Skeletal muscle satellite cell (primary cell): ENCODE measurements around the gene PPP1R1B.

Source experiments
- H3K27me3 ChIP-seq: 2 replicates; pipeline ENCODE4 v1.7.0; 2013; ENCODE audit warnings: low read length; ENCODE audit not compliant: control insufficient read depth, insufficient read depth
- H3K36me3 ChIP-seq: 2 replicates; pipeline ENCODE4 v1.7.0; 2013; ENCODE audit warnings: mild to moderate bottlenecking, control low read depth, low read length; ENCODE audit not compliant: insufficient read depth
- H3K4me1 ChIP-seq: 2 replicates; pipeline ENCODE4 v1.7.0; 2013; ENCODE audit warnings: low read length; ENCODE audit not compliant: control insufficient read depth, insufficient read depth
- H3K4me2 ChIP-seq: 2 replicates; pipeline ENCODE4 v1.7.0; 2013; ENCODE audit warnings: mild to moderate bottlenecking, low read length
- H3K4me3 ChIP-seq: 2 replicates; pipeline ENCODE4 v1.7.0; 2013; ENCODE audit warnings: low read length
- H3K9ac ChIP-seq: 2 replicates; pipeline ENCODE4 v1.7.0; 2013; ENCODE audit warnings: mild to moderate bottlenecking, low read depth, low read length, moderate library complexity
- H3K9me3 ChIP-seq: replicated peaks from 2 replicates; pipeline ENCODE4 v1.7.0; 2013; ENCODE audit warnings: mild to moderate bottlenecking, control low read depth, low read length

PPP1R1B gene

DNA sequence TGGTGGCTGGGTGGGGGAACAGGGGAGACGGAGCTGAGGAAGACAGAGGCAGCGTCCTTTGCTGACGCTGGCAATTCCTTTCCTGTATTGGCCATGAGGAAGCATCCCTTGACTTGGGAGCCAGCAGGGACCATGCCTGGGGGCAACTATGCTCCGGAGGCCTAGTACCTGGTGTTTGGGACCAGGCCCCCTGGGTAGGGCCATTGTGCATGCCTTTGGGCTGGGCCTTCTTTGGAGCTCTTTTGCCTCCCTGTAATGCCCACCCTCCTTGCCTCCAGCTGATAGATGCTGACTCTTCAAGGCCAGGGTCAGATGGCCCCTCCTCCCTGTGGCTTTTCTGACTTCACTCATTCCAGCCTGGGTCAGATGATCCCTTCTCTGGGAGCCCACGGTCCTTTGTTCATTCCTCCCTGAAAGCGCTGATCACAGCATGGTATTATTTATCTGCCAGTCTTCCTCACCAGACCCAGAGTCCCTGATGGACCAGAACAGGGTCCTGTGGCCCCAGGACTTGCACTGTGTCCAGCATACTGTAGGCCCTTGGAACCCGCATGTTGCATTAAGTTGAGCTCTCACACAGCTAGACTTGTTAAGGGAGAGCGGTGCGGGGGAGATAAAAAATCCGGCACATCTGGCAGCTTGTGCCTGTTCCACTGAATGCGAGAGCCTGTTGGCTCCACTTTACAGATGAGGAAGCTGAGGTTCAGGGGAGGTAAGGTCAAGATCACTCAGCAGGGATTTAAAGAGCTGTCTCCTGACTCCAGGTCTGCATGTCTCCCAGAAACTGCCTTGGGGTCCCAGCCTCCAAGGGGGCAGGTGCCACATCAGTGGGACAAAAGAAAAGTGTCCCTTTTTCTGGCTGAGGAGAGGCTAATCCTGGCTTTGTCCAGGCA lies 13.1 kb downstream of the PPP1R1B start:
- H3K4me2 ChIP-seq, result no peak overlapping the region
- no peaks in the 10 kb centered on the region for H3K9me3 ChIP-seq
- H3K36me3 ChIP-seq, result no peaks in the 10 kb centered on the region
- H3K4me1 ChIP-seq, result peaks cover 44% of the 10 kb centered on the region
- H3K4me3 ChIP-seq, result no peak overlapping the region
- no peaks in the 10 kb centered on the region for H3K27me3 ChIP-seq
- H3K9ac ChIP-seq, result no peak overlapping the region

DNA sequence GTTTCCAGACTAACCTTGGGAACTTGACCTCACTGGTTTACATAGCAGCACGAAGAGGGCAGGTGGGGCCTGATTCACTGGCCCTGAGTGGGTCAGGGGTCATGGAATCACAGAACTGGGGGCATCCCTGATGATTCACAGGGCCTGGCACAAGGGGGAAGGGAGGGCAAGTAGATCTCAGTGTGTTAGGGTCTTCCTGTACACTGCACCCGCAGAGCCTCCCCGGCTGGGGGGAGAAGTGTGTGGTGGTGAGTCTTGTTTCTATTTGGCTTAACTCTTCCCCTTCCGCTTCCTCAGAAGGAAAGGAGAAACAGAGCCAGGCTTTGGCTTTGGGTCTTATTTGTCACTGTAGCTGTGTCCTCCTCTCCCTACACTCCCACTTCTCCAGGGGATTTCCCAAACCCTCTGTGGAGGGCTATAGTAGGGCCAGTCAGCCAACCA lies 13.9 kb downstream of the PPP1R1B start:
- Histone ChIP-seq H3K4me2 (no peak overlapping the region), H3K9me3 (no peaks in the 10 kb centered on the region), H3K4me1 (peaks cover 44% of the 10 kb centered on the region), H3K9ac (no peak overlapping the region), H3K27me3 (no peaks in the 10 kb centered on the region), H3K36me3 (no peaks in the 10 kb centered on the region), H3K4me3 (no peak overlapping the region)

DNA sequence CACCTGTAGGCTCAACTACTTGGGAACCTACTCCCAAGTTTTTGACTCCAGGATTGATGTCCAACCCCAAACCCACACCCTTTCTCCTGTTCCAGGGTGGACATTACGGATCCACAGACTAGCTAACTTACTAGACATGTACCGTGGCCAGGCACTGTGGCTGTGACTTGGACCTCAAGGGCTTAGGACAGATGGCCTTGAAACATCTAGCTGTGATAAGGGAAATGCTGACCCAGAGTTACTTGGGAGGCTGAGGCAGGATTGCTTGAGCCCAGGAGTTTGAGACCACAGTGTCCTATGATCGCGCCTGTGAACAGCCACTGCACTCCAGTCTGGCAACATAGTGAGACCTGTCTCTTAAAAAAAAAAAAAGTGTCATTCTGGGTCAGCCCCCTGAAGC lies 14.3 kb downstream of the PPP1R1B start:
- Histone ChIP-seq H3K9me3 (no peaks in the 10 kb centered on the region), H3K27me3 (no peaks in the 10 kb centered on the region), H3K4me3 (no peak overlapping the region), H3K4me1 (peaks cover 43% of the 10 kb centered on the region), H3K9ac (no peak overlapping the region), H3K36me3 (no peaks in the 10 kb centered on the region), H3K4me2 (no peak overlapping the region)

DNA sequence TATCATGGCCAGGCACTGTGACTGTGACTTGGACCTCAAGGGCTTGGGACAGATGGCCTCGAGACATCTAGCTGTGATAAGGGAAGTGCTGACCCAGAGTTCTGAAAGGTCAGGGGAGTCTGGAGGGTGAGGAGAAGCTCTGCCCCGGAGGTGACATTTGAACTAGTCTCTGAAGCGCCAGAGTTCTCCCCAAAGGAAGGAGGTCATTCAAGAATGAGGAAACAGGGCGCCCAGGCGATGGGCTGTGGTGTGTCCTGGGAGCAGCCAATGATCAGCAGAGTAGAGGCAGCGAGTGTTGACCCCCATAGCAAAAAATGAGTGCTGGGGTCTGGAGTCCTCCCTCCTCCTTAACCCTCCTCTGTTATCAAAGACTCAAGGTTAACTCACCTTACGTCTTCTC lies 15.1 kb downstream of the PPP1R1B start:
- H3K9me3 ChIP-seq, result no peaks in the 10 kb centered on the region
- H3K9ac ChIP-seq, result no peak overlapping the region
- no peaks in the 10 kb centered on the region for H3K36me3 ChIP-seq
- no peaks in the 10 kb centered on the region for H3K27me3 ChIP-seq
- H3K4me3 ChIP-seq, result no peak overlapping the region
- peaks cover 36% of the 10 kb centered on the region for H3K4me1 ChIP-seq
- H3K4me2 ChIP-seq, result no peak overlapping the region

DNA sequence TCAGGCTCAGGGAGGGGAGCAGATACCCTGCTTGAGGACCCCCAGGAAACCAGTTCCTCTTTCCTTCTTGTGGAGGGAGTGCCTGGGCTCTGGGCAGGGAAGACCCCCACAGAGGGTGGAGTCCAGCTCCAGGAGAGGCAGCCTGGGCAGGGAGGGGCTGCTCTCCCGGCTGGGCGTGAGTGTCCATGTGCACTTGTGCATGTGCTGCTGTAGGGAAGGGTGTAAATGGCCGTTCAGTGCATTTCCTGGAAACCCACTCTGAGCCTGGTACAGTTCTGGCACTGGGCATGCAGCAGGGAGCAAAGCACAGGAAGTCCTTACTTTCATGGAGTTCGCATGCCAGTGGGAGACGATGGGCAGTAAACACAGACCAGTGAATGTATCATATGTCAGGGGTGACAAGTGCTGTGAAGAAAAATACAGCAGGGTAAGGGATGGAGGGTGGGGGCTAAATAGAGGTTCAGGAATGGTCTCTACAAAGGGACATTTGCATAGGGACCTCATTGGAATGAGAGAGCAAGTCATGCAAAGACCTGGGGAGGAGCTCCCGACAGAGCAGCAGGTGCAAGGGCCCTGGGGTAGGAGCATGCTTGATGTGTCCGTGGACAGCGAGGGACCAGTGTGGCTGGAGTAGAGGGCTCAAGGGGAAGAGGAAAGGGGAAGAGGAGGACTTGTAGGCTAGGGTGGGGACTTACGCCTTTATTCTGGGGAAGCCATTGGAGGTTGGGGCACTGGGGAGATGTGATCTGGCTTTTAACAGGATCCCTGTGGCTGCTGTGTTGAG lies 15.7 kb downstream of the PPP1R1B start:
- peaks cover 36% of the 10 kb centered on the region for H3K4me1 ChIP-seq

DNA sequence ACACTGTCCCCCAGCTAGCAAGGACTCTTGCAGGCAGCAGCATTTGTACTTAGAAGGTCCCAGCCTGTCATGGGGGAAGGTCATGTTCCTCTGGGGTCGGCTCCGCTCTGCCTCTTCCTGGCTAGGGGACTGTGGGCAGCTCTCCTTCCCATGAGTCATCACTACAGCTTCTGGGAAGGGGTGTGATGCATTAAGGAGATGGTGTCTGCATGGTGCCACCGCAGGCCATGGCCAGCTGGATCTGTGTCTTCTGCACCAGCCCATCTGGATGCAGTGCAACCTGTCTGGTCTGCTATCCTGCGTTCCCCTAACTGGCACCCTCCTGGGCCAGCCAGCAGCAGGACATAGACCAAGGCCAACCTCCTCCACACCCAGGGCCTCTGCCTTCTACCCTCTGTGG lies 16.5 kb downstream of the PPP1R1B start:
- no peak overlapping the region for H3K9ac ChIP-seq
- H3K27me3 ChIP-seq, result no peaks in the 10 kb centered on the region
- peaks cover 29% of the 10 kb centered on the region for H3K4me1 ChIP-seq
- no peak overlapping the region for H3K4me3 ChIP-seq
- H3K36me3 ChIP-seq, result no peaks in the 10 kb centered on the region
- no peaks in the 10 kb centered on the region for H3K9me3 ChIP-seq
- H3K4me2 ChIP-seq, result no peak overlapping the region

More for the DNA sequence above, 15.7 kb downstream of the PPP1R1B start:
- no peaks in the 10 kb centered on the region for H3K9me3 ChIP-seq
- H3K4me3 ChIP-seq, result no peak overlapping the region
- H3K9ac ChIP-seq, result no peak overlapping the region
- H3K36me3 ChIP-seq, result no peaks in the 10 kb centered on the region
- H3K27me3 ChIP-seq, result no peaks in the 10 kb centered on the region
- H3K4me2 ChIP-seq, result no peak overlapping the region

DNA sequence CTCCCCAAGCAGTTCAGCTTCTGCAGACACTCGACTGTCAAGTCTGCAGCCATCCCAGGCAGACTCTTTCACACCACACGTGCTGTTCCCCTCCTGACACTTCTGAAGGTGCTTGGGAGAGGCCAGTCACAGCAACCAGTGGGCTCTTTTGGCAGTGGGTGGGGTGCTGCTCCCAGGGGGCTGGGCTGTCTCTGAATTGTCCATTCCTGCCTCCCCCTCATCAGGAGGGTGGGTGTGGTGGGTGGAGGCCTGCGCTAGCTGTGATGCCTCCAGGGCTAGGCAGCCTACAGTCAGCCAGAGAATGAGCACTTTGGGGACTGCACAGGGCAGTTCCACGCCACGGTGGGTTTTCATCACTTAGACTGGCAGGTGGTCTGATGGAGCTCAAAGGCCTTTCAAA lies 20.5 kb downstream of the PPP1R1B start:
- no peak overlapping the region for H3K9ac ChIP-seq
- no peak overlapping the region for H3K4me2 ChIP-seq
- H3K4me1 ChIP-seq, result peaks cover 14% of the 10 kb centered on the region
- no peaks in the 10 kb centered on the region for H3K9me3 ChIP-seq
- no peaks in the 10 kb centered on the region for H3K27me3 ChIP-seq
- no peak overlapping the region for H3K4me3 ChIP-seq
- no peaks in the 10 kb centered on the region for H3K36me3 ChIP-seq

DNA sequence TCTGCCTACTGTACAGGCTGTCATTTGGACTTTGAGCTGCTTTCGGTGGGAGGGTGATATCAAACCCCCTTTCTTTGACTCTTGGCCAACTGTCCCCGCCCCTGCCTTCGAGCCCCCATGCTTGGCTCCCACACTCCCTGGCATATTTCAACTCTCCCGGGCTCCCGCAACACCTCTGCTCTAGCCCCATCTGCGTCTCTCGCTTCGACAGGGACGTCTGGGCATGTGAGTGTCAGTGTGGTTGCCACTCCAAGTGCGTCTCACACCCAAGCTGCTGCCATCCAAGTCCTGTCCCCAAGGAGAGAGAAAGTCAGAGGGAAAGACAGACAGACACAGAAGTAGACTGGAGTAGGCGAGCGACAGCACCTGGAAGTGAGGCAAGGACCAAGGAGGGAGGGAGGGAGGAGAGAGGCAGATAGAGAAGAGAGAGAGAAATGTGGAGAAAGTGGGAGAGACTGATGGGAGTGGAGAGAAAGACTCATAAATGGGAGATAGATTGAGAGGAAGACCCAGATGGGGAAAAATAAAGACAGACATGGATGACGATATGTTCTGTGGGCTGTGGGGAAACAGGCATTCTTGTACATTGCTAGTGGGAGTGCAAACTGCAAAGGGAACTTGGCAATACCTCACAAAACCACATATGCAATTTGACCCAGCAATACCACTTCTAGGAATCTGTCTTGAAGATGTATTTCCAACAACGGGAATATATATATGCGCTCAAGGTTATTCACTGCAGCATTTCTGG lies 22.0 kb downstream of the PPP1R1B start:
- no peaks in the 10 kb centered on the region for H3K27me3 ChIP-seq

DNA sequence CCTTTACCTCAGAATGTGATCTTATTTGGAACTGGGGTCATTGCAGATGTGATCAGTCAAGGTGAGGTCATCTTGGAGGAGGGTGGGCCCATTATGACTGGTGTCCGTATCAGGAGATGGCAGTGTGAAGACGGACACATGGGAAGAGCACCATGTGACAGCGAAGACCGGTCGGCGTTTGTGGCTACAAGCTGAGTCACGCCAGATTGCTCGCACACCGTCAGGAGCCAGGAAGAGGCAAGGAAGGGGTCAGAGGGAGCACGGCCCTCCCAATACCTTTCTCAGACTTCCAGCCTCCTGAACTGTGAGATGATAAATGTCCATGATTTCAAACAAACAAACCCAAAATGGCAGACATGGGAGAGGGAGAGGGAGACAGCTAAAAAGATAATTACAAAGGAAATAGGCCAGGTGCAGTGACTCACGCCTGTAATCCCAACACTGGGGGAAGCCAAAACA lies 23.4 kb downstream of the PPP1R1B start:
- Histone ChIP-seq H3K27me3 (no peaks in the 10 kb centered on the region), H3K9ac (no peak overlapping the region), H3K36me3 (peaks cover 6% of the 10 kb centered on the region), H3K4me3 (no peak overlapping the region), H3K4me2 (no peak overlapping the region), H3K9me3 (no peaks in the 10 kb centered on the region), H3K4me1 (no peaks in the 10 kb centered on the region)

More for the DNA sequence above, 22.0 kb downstream of the PPP1R1B start:
- no peak overlapping the region for H3K4me2 ChIP-seq
- H3K9ac ChIP-seq, result no peak overlapping the region
- peaks cover 2% of the 10 kb centered on the region for H3K36me3 ChIP-seq
- no peak overlapping the region for H3K4me3 ChIP-seq
- peaks cover under 1% of the 10 kb centered on the region for H3K4me1 ChIP-seq
- no peaks in the 10 kb centered on the region for H3K9me3 ChIP-seq

DNA sequence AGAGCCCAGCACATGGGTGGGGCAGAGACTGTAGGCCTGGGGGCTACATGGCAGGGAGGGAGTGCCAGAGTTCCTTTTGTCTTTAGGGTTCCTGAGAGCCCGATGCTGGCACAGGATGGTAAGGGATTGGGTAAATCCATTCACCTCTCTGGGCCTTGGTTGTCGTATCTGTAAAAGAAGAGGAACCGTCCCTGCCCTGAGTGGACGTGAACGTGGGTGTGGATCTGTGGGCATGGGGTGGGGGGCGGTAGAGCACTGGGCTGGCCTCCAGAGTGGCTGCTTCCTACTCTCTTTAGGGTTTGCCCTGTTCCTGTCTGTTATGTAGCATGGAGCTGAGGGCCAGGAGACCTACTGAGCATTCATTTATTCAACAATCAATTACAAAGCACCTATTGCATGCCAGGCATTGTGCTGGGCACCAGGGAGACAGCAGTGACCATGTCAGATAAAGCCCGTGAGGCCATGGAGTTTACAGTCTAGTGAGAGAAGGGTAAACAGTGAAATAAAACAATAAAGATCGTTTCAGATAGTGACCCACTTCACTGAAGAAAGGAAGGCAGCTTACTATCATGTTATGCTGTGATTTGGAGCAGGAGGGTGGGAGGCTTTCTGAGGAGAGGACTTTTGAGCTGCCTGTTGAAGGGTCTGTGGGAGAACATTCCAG lies 25.3 kb downstream of the PPP1R1B start:
- Histone ChIP-seq H3K4me1 (no peaks in the 10 kb centered on the region), H3K36me3 (peaks cover 6% of the 10 kb centered on the region), H3K9ac (no peak overlapping the region), H3K4me3 (no peak overlapping the region), H3K9me3 (no peaks in the 10 kb centered on the region), H3K27me3 (no peaks in the 10 kb centered on the region), H3K4me2 (no peak overlapping the region)
